Measurements from ENCODE around the gene MALRD1.

The MALRD1 gene

GRCh38 chr10:19654576-19654975, 606.0 kb downstream of the MALRD1 start:
- peaks cover 4% of the 10 kb centered on the region for H3K9me3 Mint-ChIP-seq
- H3K4me1 Mint-ChIP-seq (ENCODE audit: low read depth) = no peaks in the 10 kb centered on the region
- no peak overlapping the region for H3K27ac Mint-ChIP-seq
- H3K4me3 Mint-ChIP-seq = no peak overlapping the region
- H3K27me3 Mint-ChIP-seq = no peaks in the 10 kb centered on the region
- no peaks in the 10 kb centered on the region for H3K36me3 Mint-ChIP-seq (ENCODE audit: low read depth)

- peaks cover 2% of the 10 kb centered on the region for H3K9me3 Mint-ChIP-seq
- no peaks in the 10 kb centered on the region for H3K36me3 Mint-ChIP-seq (ENCODE audit: low read depth)
- H3K4me1 Mint-ChIP-seq (ENCODE audit: low read depth) = no peaks in the 10 kb centered on the region
- no peak overlapping the region for H3K4me3 Mint-ChIP-seq
- no peak overlapping the region for H3K27ac Mint-ChIP-seq
- H3K27me3 Mint-ChIP-seq = no peaks in the 10 kb centered on the region
Observed at GRCh38 chr10:19656420-19657042, 607.9 kb downstream of the MALRD1 start.

- no peaks in the 10 kb centered on the region for H3K4me1 Mint-ChIP-seq (ENCODE audit: low read depth)
- no peak overlapping the region for H3K4me3 Mint-ChIP-seq
- no peak overlapping the region for H3K27ac Mint-ChIP-seq
- no peaks in the 10 kb centered on the region for H3K9me3 Mint-ChIP-seq
- H3K27me3 Mint-ChIP-seq = no peaks in the 10 kb centered on the region
- H3K36me3 Mint-ChIP-seq (ENCODE audit: low read depth) = no peaks in the 10 kb centered on the region
Observed at GRCh38 chr10:19658131-19658530, 609.5 kb downstream of the MALRD1 start.

GRCh38 chr10:19658622-19659233, 610.1 kb downstream of the MALRD1 start:
- no peaks in the 10 kb centered on the region for H3K36me3 Mint-ChIP-seq (ENCODE audit: low read depth)
- H3K9me3 Mint-ChIP-seq = no peaks in the 10 kb centered on the region
- H3K4me1 Mint-ChIP-seq (ENCODE audit: low read depth) = no peaks in the 10 kb centered on the region
- H3K27me3 Mint-ChIP-seq = no peaks in the 10 kb centered on the region
- H3K4me3 Mint-ChIP-seq = no peak overlapping the region
- H3K27ac Mint-ChIP-seq = no peak overlapping the region

- Mint-ChIP-seq H3K27ac (no peak overlapping the region), H3K9me3 (peaks cover 3% of the 10 kb centered on the region), H3K4me3 (no peak overlapping the region), H3K36me3 (ENCODE audit: low read depth) (no peaks in the 10 kb centered on the region), H3K27me3 (no peaks in the 10 kb centered on the region), H3K4me1 (ENCODE audit: low read depth) (no peaks in the 10 kb centered on the region)
Observed at GRCh38 chr10:19659920-19660655, 611.5 kb downstream of the MALRD1 start.

GRCh38 chr10:19663344-19663743, 614.7 kb downstream of the MALRD1 start:
- Mint-ChIP-seq H3K4me1 (ENCODE audit: low read depth) (no peaks in the 10 kb centered on the region), H3K4me3 (no peak overlapping the region), H3K27me3 (no peaks in the 10 kb centered on the region), H3K36me3 (ENCODE audit: low read depth) (no peaks in the 10 kb centered on the region), H3K9me3 (peaks cover 10% of the 10 kb centered on the region), H3K27ac (no peak overlapping the region)

GRCh38 chr10:19668116-19668515, 619.5 kb downstream of the MALRD1 start:
- peaks cover 10% of the 10 kb centered on the region for H3K9me3 Mint-ChIP-seq
- H3K36me3 Mint-ChIP-seq (ENCODE audit: low read depth) = no peaks in the 10 kb centered on the region
- H3K4me1 Mint-ChIP-seq (ENCODE audit: low read depth) = no peaks in the 10 kb centered on the region
- no peak overlapping the region for H3K27ac Mint-ChIP-seq
- H3K4me3 Mint-ChIP-seq = no peak overlapping the region
- H3K27me3 Mint-ChIP-seq = no peaks in the 10 kb centered on the region

- Mint-ChIP-seq H3K27me3 (no peaks in the 10 kb centered on the region), H3K4me1 (ENCODE audit: low read depth) (no peaks in the 10 kb centered on the region), H3K9me3 (peaks cover 15% of the 10 kb centered on the region), H3K27ac (no peak overlapping the region), H3K4me3 (no peak overlapping the region), H3K36me3 (ENCODE audit: low read depth) (no peaks in the 10 kb centered on the region)
Observed at GRCh38 chr10:19676063-19676462, 627.5 kb downstream of the MALRD1 start.

- H3K9me3 Mint-ChIP-seq = peaks cover 10% of the 10 kb centered on the region
- no peaks in the 10 kb centered on the region for H3K4me1 Mint-ChIP-seq (ENCODE audit: low read depth)
- H3K4me3 Mint-ChIP-seq = no peak overlapping the region
- H3K36me3 Mint-ChIP-seq (ENCODE audit: low read depth) = no peaks in the 10 kb centered on the region
- no peak overlapping the region for H3K27ac Mint-ChIP-seq
- no peaks in the 10 kb centered on the region for H3K27me3 Mint-ChIP-seq
Observed at GRCh38 chr10:19683356-19683755, 634.8 kb downstream of the MALRD1 start.

GRCh38 chr10:19683960-19684359, 635.4 kb downstream of the MALRD1 start:
- Mint-ChIP-seq H3K27ac (no peak overlapping the region), H3K36me3 (ENCODE audit: low read depth) (no peaks in the 10 kb centered on the region), H3K9me3 (peaks cover 10% of the 10 kb centered on the region), H3K4me3 (no peak overlapping the region), H3K27me3 (no peaks in the 10 kb centered on the region), H3K4me1 (ENCODE audit: low read depth) (no peaks in the 10 kb centered on the region)

GRCh38 chr10:19688344-19688743, 639.7 kb downstream of the MALRD1 start:
- Mint-ChIP-seq H3K4me3 (no peak overlapping the region), H3K4me1 (ENCODE audit: low read depth) (no peaks in the 10 kb centered on the region), H3K27ac (no peak overlapping the region), H3K27me3 (no peaks in the 10 kb centered on the region), H3K36me3 (ENCODE audit: low read depth) (no peaks in the 10 kb centered on the region), H3K9me3 (peaks cover 4% of the 10 kb centered on the region)

- peaks cover 4% of the 10 kb centered on the region for H3K9me3 Mint-ChIP-seq
- H3K27ac Mint-ChIP-seq = no peak overlapping the region
- no peaks in the 10 kb centered on the region for H3K36me3 Mint-ChIP-seq (ENCODE audit: low read depth)
- H3K27me3 Mint-ChIP-seq = no peaks in the 10 kb centered on the region
- no peaks in the 10 kb centered on the region for H3K4me1 Mint-ChIP-seq (ENCODE audit: low read depth)
- no peak overlapping the region for H3K4me3 Mint-ChIP-seq
Observed at GRCh38 chr10:19689231-19689630, 640.6 kb downstream of the MALRD1 start.

GRCh38 chr10:19699299-19699698, 650.7 kb downstream of the MALRD1 start:
- Mint-ChIP-seq H3K4me1 (ENCODE audit: low read depth) (no peaks in the 10 kb centered on the region), H3K4me3 (no peak overlapping the region), H3K9me3 (peaks cover 10% of the 10 kb centered on the region), H3K27ac (no peak overlapping the region), H3K36me3 (ENCODE audit: low read depth) (no peaks in the 10 kb centered on the region), H3K27me3 (no peaks in the 10 kb centered on the region)

- no peaks in the 10 kb centered on the region for H3K27me3 Mint-ChIP-seq
- H3K4me3 Mint-ChIP-seq = no peak overlapping the region
- H3K36me3 Mint-ChIP-seq (ENCODE audit: low read depth) = no peaks in the 10 kb centered on the region
Observed at GRCh38 chr10:19701427-19702052, 652.9 kb downstream of the MALRD1 start.

GRCh38 chr10:19702215-19702614, 653.6 kb downstream of the MALRD1 start:
- H3K27me3 Mint-ChIP-seq = no peaks in the 10 kb centered on the region
- no peak overlapping the region for H3K27ac Mint-ChIP-seq
- H3K9me3 Mint-ChIP-seq = peaks cover 14% of the 10 kb centered on the region
- no peak overlapping the region for H3K4me3 Mint-ChIP-seq
- no peaks in the 10 kb centered on the region for H3K4me1 Mint-ChIP-seq (ENCODE audit: low read depth)
- H3K36me3 Mint-ChIP-seq (ENCODE audit: low read depth) = no peaks in the 10 kb centered on the region

More at GRCh38 chr10:19701427-19702052, 652.9 kb downstream of the MALRD1 start:
- Mint-ChIP-seq H3K9me3 (peaks cover 14% of the 10 kb centered on the region), H3K27ac (no peak overlapping the region), H3K4me1 (ENCODE audit: low read depth) (no peaks in the 10 kb centered on the region)

Data from stimulated activated naive CD8-positive, alpha-beta T cell treated with anti-CD3 and anti-CD28 coated beads, Interleukin-15, Interleukin-2, amounts not matched to agents 100 ng/mL and 50 ng/mL, for 24 hours (primary cell).